ENCODE results near the gene ROBO2. TPM values are rescaled to one million over a fixed set of nuclear protein-coding genes. Genes with fewer than 3 reads are reported as not detected.

Gene ROBO2
- polyA plus RNA-seq, 1 experiment = 16.3 TPM

GRCh38 chr3:77142578-77142977 lies 102.7 kb downstream of the ROBO2 start:
- Histone ChIP-seq H3K27me3 (ENCODE audit: control insufficient read depth, insufficient read depth, low read length) (no peaks in the 10 kb centered on the region), H3K27ac (ENCODE audit: low read depth, low read length) (no peak overlapping the region), H3K9me3 (ENCODE audit: control insufficient read depth, insufficient read depth, low read length) (no peaks in the 10 kb centered on the region), H3K4me3 (ENCODE audit: low read depth, low read length) (no peak overlapping the region)
- ChIA-PET CTCF (interaction anchor here (0.6 kb wide), 1 partner anchor 42 kb away, joined by 4 read pairs; no protein-coding TSS in a partner anchor), POLR2A (no interaction called here)
- TF ChIP-seq CTCF (IDR thresholded peaks at IDR 0.05; ENCODE audit: low read depth, low read length) = no peak
- DNase-seq (ENCODE audit: low read depth, low spot score) = no peak

- no peak for TF ChIP-seq CTCF (IDR thresholded peaks at IDR 0.05; ENCODE audit: low read depth, low read length)
- H3K27me3 ChIP-seq (ENCODE audit: control insufficient read depth, insufficient read depth, low read length) = no peaks in the 10 kb centered on the region
- no peak for DNase-seq (ENCODE audit: low read depth, low spot score)
- ChIA-PET CTCF (no interaction called here), POLR2A (no interaction called here)
- no peaks in the 10 kb centered on the region for H3K9me3 ChIP-seq (ENCODE audit: control insufficient read depth, insufficient read depth, low read length)
- H3K27ac ChIP-seq (ENCODE audit: low read depth, low read length) = no peak overlapping the region
- no peak overlapping the region for H3K4me3 ChIP-seq (ENCODE audit: low read depth, low read length)
Observed at GRCh38 chr3:77146004-77146403, 106.1 kb downstream of the ROBO2 start.

- Histone ChIP-seq H3K27ac (ENCODE audit: low read depth, low read length) (no peak overlapping the region), H3K4me3 (ENCODE audit: low read depth, low read length) (no peak overlapping the region), H3K9me3 (ENCODE audit: control insufficient read depth, insufficient read depth, low read length) (no peaks in the 10 kb centered on the region), H3K27me3 (ENCODE audit: control insufficient read depth, insufficient read depth, low read length) (no peaks in the 10 kb centered on the region)
- CTCF ChIA-PET = interaction anchor here (0.6 kb wide), 1 partner anchor 34 kb away, joined by 4 read pairs; no protein-coding TSS in a partner anchor
- DNase-seq (ENCODE audit: low read depth, low spot score) = no peak
- POLR2A ChIA-PET = no interaction called here
- no peak for TF ChIP-seq CTCF (IDR thresholded peaks at IDR 0.05; ENCODE audit: low read depth, low read length)
Observed at GRCh38 chr3:77147836-77148578, 108.1 kb downstream of the ROBO2 start.

GRCh38 chr3:77149382-77149781 lies 109.5 kb downstream of the ROBO2 start:
- no peak for DNase-seq (ENCODE audit: low read depth, low spot score)
- TF ChIP-seq CTCF (IDR thresholded peaks at IDR 0.05; ENCODE audit: low read depth, low read length) = no peak
- Histone ChIP-seq H3K9me3 (ENCODE audit: control insufficient read depth, insufficient read depth, low read length) (no peaks in the 10 kb centered on the region), H3K27ac (ENCODE audit: low read depth, low read length) (no peak overlapping the region), H3K27me3 (ENCODE audit: control insufficient read depth, insufficient read depth, low read length) (no peaks in the 10 kb centered on the region), H3K4me3 (ENCODE audit: low read depth, low read length) (no peak overlapping the region)
- ChIA-PET CTCF (no interaction called here), POLR2A (no interaction called here)

GRCh38 chr3:77150028-77150427 lies 110.1 kb downstream of the ROBO2 start:
- Histone ChIP-seq H3K4me3 (ENCODE audit: low read depth, low read length) (no peak overlapping the region), H3K27ac (ENCODE audit: low read depth, low read length) (no peak overlapping the region), H3K27me3 (ENCODE audit: control insufficient read depth, insufficient read depth, low read length) (no peaks in the 10 kb centered on the region), H3K9me3 (ENCODE audit: control insufficient read depth, insufficient read depth, low read length) (no peaks in the 10 kb centered on the region)
- CTCF ChIA-PET = no interaction called here
- DNase-seq (ENCODE audit: low read depth, low spot score) = no peak
- POLR2A ChIA-PET = no interaction called here
- no peak for TF ChIP-seq CTCF (IDR thresholded peaks at IDR 0.05; ENCODE audit: low read depth, low read length)

Measured in AG04450 (cell line).